Measurements from ENCODE around the gene LRRC1.

Gene LRRC1

GRCh38 chr6:53944091-53944490 lies 149.3 kb downstream of the LRRC1 start:
- no peak for TF ChIP-seq CTCF (IDR thresholded peaks at IDR 0.05)

GRCh38 chr6:53944543-53944942 lies 149.7 kb downstream of the LRRC1 start:
- TF ChIP-seq CTCF (IDR thresholded peaks at IDR 0.05), result no peak

GRCh38 chr6:53945765-53946407 lies 151.1 kb downstream of the LRRC1 start:
- no peak for TF ChIP-seq CTCF (IDR thresholded peaks at IDR 0.05)

- TF ChIP-seq CTCF (IDR thresholded peaks at IDR 0.05), result no peak
These were observed 153.0 kb downstream of the LRRC1 start for GRCh38 chr6:53947780-53948179.

- TF ChIP-seq CTCF (IDR thresholded peaks at IDR 0.05), result no peak
These were observed 156.6 kb downstream of the LRRC1 start for GRCh38 chr6:53951383-53951782.

- TF ChIP-seq CTCF (IDR thresholded peaks at IDR 0.05), result peak; percentile 49; the same call in 1 of the 2 replicates
These were observed 161.4 kb downstream of the LRRC1 start for GRCh38 chr6:53956068-53956711.

- TF ChIP-seq CTCF (IDR thresholded peaks at IDR 0.05), result no peak
These were observed 162.0 kb downstream of the LRRC1 start for GRCh38 chr6:53956804-53957203.
